Tibial nerve (tissue), 4 donors: Measurements from ENCODE around the gene RSRC2. TPM values are rescaled to one million over a fixed set of nuclear protein-coding genes. Genes with fewer than 3 reads are reported as not detected.

Experiments
- DNase-seq, 2 donors: peaks; one replicate each; pipeline ENCODE4 v3.0.0-alpha.2; 2019; ENCODE audit warnings: low spot score in 2 of 2
- H3K27ac ChIP-seq, 4 donors: fragments of 200-600 bp; sonication (generic) in 3 of 4; one replicate each; pipeline ENCODE4 v1.5.1; 2017 to 2019; ENCODE audit warnings: mild to moderate bottlenecking in 1 of 4
- H3K27me3 ChIP-seq, 2 donors: fragments of 200-600 bp; sonication (generic) in 1 of 2; one replicate each; pipeline versions ENCODE4 v1.5.1 to v1.6.0; 2017 to 2019
- H3K36me3 ChIP-seq, 3 donors: fragments of 200-600 bp; sonication (generic); one replicate each; pipeline ENCODE4 v1.5.1; 2018 to 2019
- H3K4me1 ChIP-seq, 4 donors: fragments of 200-600 bp; sonication (generic) in 3 of 4; one replicate each; pipeline ENCODE4 v1.5.1; 2017 to 2019
- H3K4me3 ChIP-seq, 4 donors: fragments of 200-600 bp; sonication (generic) in 3 of 4; one replicate each; pipeline ENCODE4 v1.5.1; 2017 to 2019; ENCODE audit warnings: mild to moderate bottlenecking in 1 of 4, moderate library complexity in 1 of 4
- H3K9me3 ChIP-seq, 4 donors: fragments of 200-600 bp; sonication (generic) in 3 of 4; one replicate each; pipeline ENCODE4 v1.5.1; 2017 to 2019
- EP300 ChIP-seq, 2 donors: sonication (generic); formaldehyde crosslinking; IDR thresholded peaks; one replicate each; pipeline ENCODE4 v1.6.1; 2017; ENCODE audit warnings: antibody characterized with exemption in 2 of 2, mild to moderate bottlenecking in 1 of 2
- POLR2A ChIP-seq, 2 donors: fragments of 450-650 bp; IDR thresholded peaks; one replicate each; pipeline ENCODE4 v1.6.1; 2017; ENCODE audit warnings: antibody characterized with exemption in 2 of 2, mild to moderate bottlenecking in 2 of 2, moderate library complexity in 2 of 2
- WGBS, 2 donors: methylation state at CpG; one replicate each; pipeline ENCODE4 v1.1.5; 2018; 5-methylcytosine and 5-hydroxymethylcytosine counted together
- total RNA-seq, 4 donors: library from RNA; depleted of rRNA; stranded (reverse); fragments of >200 nt; gene quantifications; one replicate each; pipeline ENCODE4 v1.1.0, GENCODE V29; 2016
- TF ChIP-seq, protein P1 (sequence below), 5 experiments: fragments of 200-600 bp in 3 of 5; fragments of 450-650 bp in 2 of 5; sonication (generic) in 3 of 5; IDR thresholded peaks; one replicate each; pipeline ENCODE4 v1.5.1; 2016 to 2019; ENCODE audit warnings: antibody characterized with exemption in 5 of 5, mild to moderate bottlenecking in 3 of 5, moderate library complexity in 2 of 5

RSRC2 gene
- total RNA-seq, 4 donors from 2014 or later = 66.6 to 128 (median 80.7) TPM

GRCh38 chr12:122544537-122544936, 17.8 kb upstream of the RSRC2 start:
- no peak for TF ChIP-seq POLR2A (IDR thresholded peaks at IDR 0.05)
- no peak for TF ChIP-seq EP300 (IDR thresholded peaks at IDR 0.05)
- TF ChIP-seq, protein P1, sequence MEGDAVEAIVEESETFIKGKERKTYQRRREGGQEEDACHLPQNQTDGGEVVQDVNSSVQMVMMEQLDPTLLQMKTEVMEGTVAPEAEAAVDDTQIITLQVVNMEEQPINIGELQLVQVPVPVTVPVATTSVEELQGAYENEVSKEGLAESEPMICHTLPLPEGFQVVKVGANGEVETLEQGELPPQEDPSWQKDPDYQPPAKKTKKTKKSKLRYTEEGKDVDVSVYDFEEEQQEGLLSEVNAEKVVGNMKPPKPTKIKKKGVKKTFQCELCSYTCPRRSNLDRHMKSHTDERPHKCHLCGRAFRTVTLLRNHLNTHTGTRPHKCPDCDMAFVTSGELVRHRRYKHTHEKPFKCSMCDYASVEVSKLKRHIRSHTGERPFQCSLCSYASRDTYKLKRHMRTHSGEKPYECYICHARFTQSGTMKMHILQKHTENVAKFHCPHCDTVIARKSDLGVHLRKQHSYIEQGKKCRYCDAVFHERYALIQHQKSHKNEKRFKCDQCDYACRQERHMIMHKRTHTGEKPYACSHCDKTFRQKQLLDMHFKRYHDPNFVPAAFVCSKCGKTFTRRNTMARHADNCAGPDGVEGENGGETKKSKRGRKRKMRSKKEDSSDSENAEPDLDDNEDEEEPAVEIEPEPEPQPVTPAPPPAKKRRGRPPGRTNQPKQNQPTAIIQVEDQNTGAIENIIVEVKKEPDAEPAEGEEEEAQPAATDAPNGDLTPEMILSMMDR (IDR thresholded peaks at IDR 0.05) = no peak
- Histone ChIP-seq H3K36me3 (peaks cover 0 to 53% (median 0%) of the 10 kb centered on the region in 3 donors), H3K27ac (no peak overlapping the region), H3K27me3 (no peaks in the 10 kb centered on the region), H3K4me3 (no peak overlapping the region), H3K9me3 (no peaks in the 10 kb centered on the region), H3K4me1 (no peaks in the 10 kb centered on the region)
- DNase-seq = no peak
- 91 to 95% methylated on average over 2 of the region's 2 CpGs for WGBS, 2 donors

DNA sequence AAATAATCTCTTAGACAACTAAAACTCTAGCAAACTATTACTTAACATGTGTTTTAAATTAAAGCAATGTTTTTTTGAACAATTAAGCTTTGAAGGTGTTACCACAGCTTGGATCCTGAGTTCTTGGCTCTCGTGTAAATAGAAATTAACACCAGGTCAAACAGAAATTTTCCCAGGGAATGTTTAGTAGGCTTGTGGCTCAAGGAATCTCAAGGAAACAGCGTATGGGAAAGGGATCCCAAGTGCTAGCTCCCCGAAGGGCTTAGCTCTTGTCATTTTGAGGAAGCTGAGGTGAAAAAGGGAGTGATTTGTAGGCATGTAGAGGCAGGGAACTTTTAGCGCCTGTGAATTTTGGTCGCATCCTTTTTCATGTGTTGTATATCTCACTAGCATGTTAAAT, 11.8 kb upstream of the RSRC2 start:
- Histone ChIP-seq H3K36me3 (peaks cover 0 to 45% (median 0%) of the 10 kb centered on the region in 3 donors), H3K4me3 (no peak overlapping the region), H3K9me3 (no peaks in the 10 kb centered on the region), H3K27me3 (no peaks in the 10 kb centered on the region), H3K4me1 (no peaks in the 10 kb centered on the region), H3K27ac (no peak overlapping the region)
- DNase-seq = no peak
- WGBS, 2 donors = 88 to 90% methylated on average over 5 of the region's 5 CpGs
- TF ChIP-seq POLR2A (IDR thresholded peaks at IDR 0.05) (no peak), EP300 (IDR thresholded peaks at IDR 0.05) (no peak)
- TF ChIP-seq, protein P1 (IDR thresholded peaks at IDR 0.05) = no peak

DNA sequence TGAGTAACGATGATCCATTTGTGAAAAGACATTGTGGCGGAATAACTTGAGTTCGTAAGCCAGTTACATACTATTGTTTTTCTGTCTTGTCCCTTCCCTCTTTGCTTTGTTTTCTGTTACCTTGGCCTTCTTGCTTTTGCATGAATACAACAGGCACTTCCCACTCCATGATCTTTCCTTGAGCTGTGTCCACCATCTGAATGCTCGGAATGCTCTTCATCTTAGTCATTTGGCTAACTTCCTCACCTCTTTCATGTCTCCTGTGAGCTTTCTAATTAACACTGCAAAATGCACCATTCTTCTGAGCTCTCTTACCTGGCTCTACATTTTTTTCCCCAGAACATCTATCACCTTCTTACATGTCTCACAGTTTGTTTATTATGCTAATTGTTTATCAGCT, 10.3 kb upstream of the RSRC2 start:
- WGBS, 2 donors = 96 to 97% methylated on average over 4 of the region's 4 CpGs
- no peaks in the 10 kb centered on the region for H3K4me1 ChIP-seq
- H3K27me3 ChIP-seq = no peaks in the 10 kb centered on the region
- H3K36me3 ChIP-seq = peaks cover 0 to 35% (median 0%) of the 10 kb centered on the region in 3 donors
- no peak for DNase-seq
- H3K27ac ChIP-seq = no peak overlapping the region
- no peaks in the 10 kb centered on the region for H3K9me3 ChIP-seq
- no peak overlapping the region for H3K4me3 ChIP-seq
- TF ChIP-seq POLR2A (IDR thresholded peaks at IDR 0.05) = no peak
- TF ChIP-seq, protein P1 (IDR thresholded peaks at IDR 0.05) = no peak
- no peak for TF ChIP-seq EP300 (IDR thresholded peaks at IDR 0.05)

DNA sequence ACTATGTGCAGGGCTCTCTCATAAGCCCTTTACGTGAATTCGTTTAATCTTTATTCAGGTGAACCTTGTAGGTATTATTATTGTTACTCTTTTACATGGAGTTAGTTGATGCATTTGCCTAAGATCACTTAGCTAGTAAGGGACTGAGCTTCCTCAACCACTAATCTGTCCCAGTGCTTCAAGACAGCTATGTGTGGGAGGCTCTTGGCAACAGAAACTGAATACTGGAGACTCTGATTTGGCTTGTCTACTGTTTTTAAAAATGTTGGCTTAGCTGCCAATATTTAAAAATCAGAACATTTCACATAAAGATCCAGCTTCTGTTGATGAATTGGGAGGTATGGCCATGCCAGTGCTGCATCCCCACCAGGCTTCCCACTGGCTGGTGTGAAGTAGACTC, 7.1 kb upstream of the RSRC2 start:
- DNase-seq = no peak
- Histone ChIP-seq H3K9me3 (no peaks in the 10 kb centered on the region), H3K36me3 (peaks cover 0 to 17% (median 0%) of the 10 kb centered on the region in 3 donors), H3K4me3 (no peak overlapping the region), H3K27ac (no peak overlapping the region), H3K4me1 (no peaks in the 10 kb centered on the region), H3K27me3 (no peaks in the 10 kb centered on the region)
- no peak for TF ChIP-seq POLR2A (IDR thresholded peaks at IDR 0.05)
- TF ChIP-seq, protein P1 (IDR thresholded peaks at IDR 0.05) = no peak
- no peak for TF ChIP-seq EP300 (IDR thresholded peaks at IDR 0.05)
- WGBS, 2 donors = 89 to 97% methylated on average over 2 of the region's 2 CpGs

- Histone ChIP-seq H3K36me3 (no peaks in the 10 kb centered on the region), H3K4me3 (no peak overlapping the region), H3K4me1 (peaks cover 0 to 30% (median 16%) of the 10 kb centered on the region in 4 donors), H3K27me3 (no peaks in the 10 kb centered on the region), H3K9me3 (no peaks in the 10 kb centered on the region), H3K27ac (no peak overlapping the region)
- TF ChIP-seq POLR2A (IDR thresholded peaks at IDR 0.05) (no peak), EP300 (IDR thresholded peaks at IDR 0.05) (no peak)
- 95 to 99% methylated on average over 6 of the region's 6 CpGs for WGBS, 2 donors
- no peak for DNase-seq
Measured at GRCh38 chr12:122528992-122529391, 2.3 kb upstream of the RSRC2 start.

- WGBS, 2 donors = 87 to 93% methylated on average over 7 of the region's 7 CpGs
- Histone ChIP-seq H3K4me1 (peaks cover 0 to 34% (median 18%) of the 10 kb centered on the region in 4 donors), H3K4me3 (no peak overlapping the region), H3K9me3 (no peaks in the 10 kb centered on the region), H3K36me3 (no peaks in the 10 kb centered on the region), H3K27me3 (no peaks in the 10 kb centered on the region), H3K27ac (no peak overlapping the region)
- DNase-seq = no peak
- TF ChIP-seq EP300 (IDR thresholded peaks at IDR 0.05) = no peak
- no peak for TF ChIP-seq POLR2A (IDR thresholded peaks at IDR 0.05)
- TF ChIP-seq, protein P1 (IDR thresholded peaks at IDR 0.05) = no peak
Measured at GRCh38 chr12:122528582-122528981, 1.8 kb upstream of the RSRC2 start.
